ENCODE data around the gene CHRNA5. TPM values are rescaled to one million over a fixed set of nuclear protein-coding genes. Genes with fewer than 3 reads are reported as not detected.

CHRNA5 gene
- total RNA-seq, 2 donors from 2014 or later, result 4.6 to 6.9 TPM

DNA sequence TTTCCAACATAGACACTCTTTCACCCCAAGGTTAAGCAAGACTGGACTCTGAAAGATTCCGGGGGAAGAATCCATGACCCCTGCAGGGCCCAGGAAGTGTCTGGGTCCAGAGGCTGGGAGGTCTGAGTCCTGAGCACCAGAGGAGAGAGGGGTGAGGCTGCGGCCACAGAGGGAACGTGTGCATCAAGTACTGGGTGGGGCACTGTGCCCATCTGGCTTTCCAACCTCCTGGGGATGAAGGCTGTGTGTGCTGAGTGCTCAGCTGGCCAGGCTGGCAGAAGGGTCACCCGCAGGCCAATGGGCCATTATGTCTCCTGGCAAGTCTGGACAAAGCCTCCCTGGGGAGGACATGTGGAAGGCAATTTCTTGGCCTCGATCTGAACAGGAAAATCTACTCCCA lies 52.2 kb downstream of the CHRNA5 start:
- intact Hi-C loops (cut with DNase I, micrococcal nuclease), result loop anchor here (5.0 kb wide), 2 partner anchors 90 to 135 kb away; no protein-coding TSS in a partner anchor
- DNase-seq (peak in 1 of 2 donors; percentile 22), ATAC-seq (no peak)

- DNase-seq (no peak), ATAC-seq (no peak)
- intact Hi-C loops (cut with DNase I, micrococcal nuclease), result loop anchor here (5.0 kb wide), 2 partner anchors 89 to 134 kb away; no protein-coding TSS in a partner anchor
These were observed 52.7 kb downstream of the CHRNA5 start for GRCh38 chr15:78618064-78618463.

- peak; percentile 81 for ATAC-seq
- DNase-seq, result peak; percentile 76 to 93
- intact Hi-C loops (cut with DNase I, micrococcal nuclease), result loop anchor here (5.0 kb wide), 2 partner anchors 89 to 134 kb away; no protein-coding TSS in a partner anchor
These were observed 53.2 kb downstream of the CHRNA5 start for GRCh38 chr15:78618490-78618934.

- DNase-seq, result no peak
These were observed 54.0 kb downstream of the CHRNA5 start for GRCh38 chr15:78619022-78619950.

GRCh38 chr15:78620021-78620526 lies 54.8 kb downstream of the CHRNA5 start:
- DNase-seq (no peak), ATAC-seq (peak; percentile 44)
- intact Hi-C loops (cut with DNase I, micrococcal nuclease), result no loop called here

More at GRCh38 chr15:78619022-78619950, 54.0 kb downstream of the CHRNA5 start:
- ATAC-seq, result no peak
- intact Hi-C loops (cut with DNase I, micrococcal nuclease), result loop anchor here (5.0 kb wide), 2 partner anchors 88 to 133 kb away; no protein-coding TSS in a partner anchor

GRCh38 chr15:78620527-78621421 lies 55.5 kb downstream of the CHRNA5 start, which contains the start of gene CHRNA3:
Gene CHRNA3 (minus strand): TSS chr15:78620996. CDS start chr15:78620794, 202 bp downstream.
- ATAC-seq (peak; percentile 23), DNase-seq (no peak)
- intact Hi-C loops (cut with DNase I, micrococcal nuclease), result no loop called here

DNA sequence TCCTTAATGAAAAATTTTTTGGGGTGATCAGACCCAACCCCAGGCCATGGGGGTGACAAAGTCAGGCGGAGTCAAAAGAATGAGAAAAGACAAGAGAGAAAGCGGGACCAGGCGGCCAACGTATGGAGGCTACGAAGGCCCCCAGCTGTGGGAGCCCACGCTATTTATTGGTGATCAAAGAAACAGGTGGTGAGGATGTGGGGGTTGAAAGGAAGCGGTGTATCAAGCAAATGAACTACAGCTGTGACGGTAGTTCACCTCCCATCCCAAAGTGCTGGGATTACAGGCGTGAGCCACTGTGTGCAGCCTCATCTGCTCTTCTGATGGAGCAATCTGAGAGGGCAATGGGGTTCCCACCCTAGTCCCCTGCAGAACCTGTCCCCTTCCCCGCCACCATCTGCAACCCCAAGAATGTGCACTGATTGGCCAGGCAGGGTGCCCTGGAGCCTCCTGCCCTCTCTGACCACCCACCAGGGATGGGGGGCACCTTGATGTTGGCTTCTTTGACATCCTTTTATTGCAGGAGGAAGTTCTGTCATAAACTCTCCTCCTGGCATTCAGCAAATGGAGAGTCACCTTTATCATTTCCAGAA lies 56.6 kb downstream of the CHRNA5 start:
- intact Hi-C loops (cut with DNase I, micrococcal nuclease), result no loop called here
- DNase-seq (no peak), ATAC-seq (no peak)

GRCh38 chr15:78623786-78624497 lies 58.6 kb downstream of the CHRNA5 start:
- no peak for DNase-seq
- ATAC-seq, result no peak
- intact Hi-C loops (cut with DNase I, micrococcal nuclease), result no loop called here

DNA sequence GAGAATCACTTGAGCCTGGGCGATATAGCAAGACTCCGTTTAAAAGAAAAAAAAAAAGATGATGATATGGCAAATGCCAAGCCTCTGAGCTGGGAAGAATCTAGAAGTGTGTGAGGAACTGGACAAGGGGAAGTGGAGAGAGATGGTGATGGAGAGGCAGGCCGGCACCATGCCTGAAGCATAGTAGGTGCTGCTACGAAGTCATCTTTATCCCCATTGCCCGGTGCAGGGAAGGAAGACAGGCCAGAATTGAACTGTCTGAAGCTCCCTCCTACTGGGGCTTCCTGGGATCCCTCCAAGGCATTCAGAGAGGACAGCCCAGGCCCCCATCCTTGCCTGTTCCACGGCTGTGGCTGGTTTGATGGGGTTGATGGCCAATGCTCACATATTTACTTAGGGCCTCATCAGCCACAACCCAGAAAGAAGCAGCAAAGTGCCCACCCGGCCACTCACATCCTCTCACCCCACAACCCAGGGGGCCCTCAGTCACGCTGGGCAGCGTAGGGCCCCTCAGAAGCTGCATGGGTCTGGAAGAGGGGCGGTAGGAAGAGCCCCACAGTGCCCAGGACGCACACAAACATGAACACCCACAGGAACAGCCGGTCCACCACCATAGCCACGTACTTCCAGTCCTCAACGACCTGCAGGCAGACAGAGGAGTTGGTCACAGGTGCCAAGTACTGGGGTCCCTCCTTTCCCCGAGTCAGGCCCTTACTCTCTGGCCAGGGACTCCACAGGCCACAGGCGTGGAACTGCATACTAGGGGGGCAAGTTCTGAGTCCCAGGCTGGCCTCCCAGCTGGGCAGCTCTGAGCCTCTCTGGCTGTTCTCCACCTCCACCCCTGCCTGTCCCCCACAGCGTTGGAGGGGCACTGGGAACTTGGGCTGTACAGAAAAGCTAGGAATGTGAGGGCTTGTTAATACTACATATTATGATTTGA lies 59.6 kb downstream of the CHRNA5 start:
- no peak for ATAC-seq
- no peak for DNase-seq
- intact Hi-C loops (cut with DNase I, micrococcal nuclease), result no loop called here

DNA sequence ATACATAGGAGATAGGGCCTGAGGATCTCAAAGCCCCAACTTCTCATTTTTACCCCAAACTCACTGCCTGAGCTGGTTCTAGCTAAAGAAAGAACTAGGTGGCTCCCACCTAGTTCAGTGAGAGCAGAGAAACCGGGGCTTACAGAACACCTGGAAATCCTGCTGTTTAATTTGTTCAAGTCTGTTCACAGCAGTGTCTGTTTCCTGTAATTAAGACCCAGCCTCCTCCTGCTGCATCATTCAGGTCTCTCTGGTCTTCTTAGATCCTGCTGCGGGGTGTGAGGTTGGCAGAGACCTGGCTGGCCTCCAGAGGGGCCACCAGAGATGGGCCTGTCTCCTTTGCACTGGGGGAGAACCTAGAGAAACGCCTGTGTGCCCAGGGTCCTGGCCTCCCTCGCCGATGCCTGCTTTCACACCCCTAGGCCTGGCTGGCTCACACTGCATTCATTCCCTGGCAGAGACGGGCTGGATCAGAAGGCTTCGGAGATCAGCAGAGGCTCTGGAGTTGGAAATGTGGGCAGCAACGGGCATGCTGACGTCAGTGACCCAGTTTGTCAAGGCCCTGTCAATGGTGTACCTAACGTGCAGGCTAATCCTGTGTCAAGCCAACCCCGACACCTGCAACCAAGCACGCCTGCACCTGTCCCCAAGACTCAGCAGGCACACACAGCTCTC lies 60.4 kb downstream of the CHRNA5 start:
- no peak for ATAC-seq
- DNase-seq, result no peak
- intact Hi-C loops (cut with DNase I, micrococcal nuclease), result no loop called here

- intact Hi-C loops (cut with DNase I, micrococcal nuclease), result no loop called here
- DNase-seq (no peak), ATAC-seq (no peak)
These were observed 61.2 kb downstream of the CHRNA5 start for GRCh38 chr15:78626381-78626995.

DNA sequence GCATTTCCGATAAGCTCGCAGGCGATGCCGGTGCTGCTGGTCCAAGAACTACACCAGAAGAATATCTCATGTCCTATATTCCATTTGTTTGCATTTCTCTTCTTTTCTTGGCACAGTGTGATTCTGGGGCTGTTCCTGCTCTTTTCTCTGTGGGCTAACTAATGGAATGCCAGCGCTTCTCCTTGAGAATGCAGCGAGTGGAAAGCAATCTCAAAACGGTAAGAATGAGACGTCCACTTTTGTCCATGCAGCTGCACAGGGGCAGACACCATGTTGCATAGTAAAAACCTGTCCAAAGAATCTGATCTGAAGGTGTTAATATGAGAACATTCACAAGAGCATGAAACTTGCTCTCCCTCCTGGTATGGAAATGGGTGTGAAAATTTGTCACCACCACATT lies 62.0 kb downstream of the CHRNA5 start:
- ATAC-seq (no peak), DNase-seq (no peak)
- intact Hi-C loops (cut with DNase I, micrococcal nuclease), result no loop called here

GRCh38 chr15:78628227-78628626 lies 62.9 kb downstream of the CHRNA5 start:
- no peak for ATAC-seq
- DNase-seq, result no peak
- intact Hi-C loops (cut with DNase I, micrococcal nuclease), result no loop called here

GRCh38 chr15:78629031-78629715 lies 63.9 kb downstream of the CHRNA5 start:
- intact Hi-C loops (cut with DNase I, micrococcal nuclease), result no loop called here
- DNase-seq, result no peak
- ATAC-seq, result no peak

GRCh38 chr15:78629716-78630065 lies 64.4 kb downstream of the CHRNA5 start:
- DNase-seq (no peak), ATAC-seq (no peak)
- intact Hi-C loops (cut with DNase I, micrococcal nuclease), result no loop called here

Measured in left colon (tissue), 2 donors.